HL-60 (cell line): ENCODE data around the gene LCOR.

Experiments
- DNase-seq, 2 experiments: peaks; one replicate each; pipeline ENCODE4 v3.0.0-alpha.2; 2010 to 2020; ENCODE audit warnings: low read depth in 1 of 2, low spot score in 1 of 2
- H3K27ac ChIP-seq: fragments of 250-450 bp; sonication (Bioruptor Pico); replicated peaks from 2 replicates; pipeline ENCODE4 v1.5.1; 2020; ENCODE audit warnings: mild to moderate bottlenecking, moderate library complexity
- H3K27me3 ChIP-seq: fragments of 250-450 bp; sonication (Bioruptor Pico); 2 replicates; pipeline ENCODE4 v1.5.1; 2021; ENCODE audit warnings: mild to moderate bottlenecking, moderate library complexity; ENCODE audit not compliant: insufficient read depth, poor library complexity, severe bottlenecking
- H3K4me3 ChIP-seq: replicated peaks from 2 replicates; pipeline ENCODE4 v1.5.1; 2011; ENCODE audit warnings: mild to moderate bottlenecking, control low read depth, low read length; ENCODE audit not compliant: insufficient read depth
- GABPA ChIP-seq: IDR thresholded peaks from 2 replicates; pipeline ENCODE4 v1.6.1; 2012; ENCODE audit warnings: low read depth
- POLR2AphosphoS5 ChIP-seq: IDR thresholded peaks from 2 replicates; pipeline ENCODE4 v1.6.1; 2012; ENCODE audit warnings: low read depth
- REST ChIP-seq: IDR thresholded peaks from 2 replicates; pipeline ENCODE4 v1.6.1; 2012; ENCODE audit warnings: low read depth; ENCODE audit not compliant: insufficient replicate concordance
- SPI1 ChIP-seq: IDR thresholded peaks from 2 replicates; pipeline ENCODE4 v1.6.1; 2012; ENCODE audit warnings: low read depth, mild to moderate bottlenecking, borderline replicate concordance
- TF ChIP-seq, protein P1 (sequence below): IDR thresholded peaks from one replicate; pipeline ENCODE4 v1.5.1; 2011; ENCODE audit warnings: low read length, control low read depth, inconsistent platforms; ENCODE audit not compliant: insufficient read depth

The LCOR gene

GRCh38 chr10:96829029-96829773 is 2.9 kb upstream of the LCOR start:
- no peak overlapping the region for H3K27ac ChIP-seq
- no peaks in the 10 kb centered on the region for H3K27me3 ChIP-seq
- DNase-seq: no peak
- H3K4me3 ChIP-seq: no peak overlapping the region
- TF ChIP-seq GABPA: no peak
- TF ChIP-seq POLR2AphosphoS5: no peak
- TF ChIP-seq, protein P1, sequence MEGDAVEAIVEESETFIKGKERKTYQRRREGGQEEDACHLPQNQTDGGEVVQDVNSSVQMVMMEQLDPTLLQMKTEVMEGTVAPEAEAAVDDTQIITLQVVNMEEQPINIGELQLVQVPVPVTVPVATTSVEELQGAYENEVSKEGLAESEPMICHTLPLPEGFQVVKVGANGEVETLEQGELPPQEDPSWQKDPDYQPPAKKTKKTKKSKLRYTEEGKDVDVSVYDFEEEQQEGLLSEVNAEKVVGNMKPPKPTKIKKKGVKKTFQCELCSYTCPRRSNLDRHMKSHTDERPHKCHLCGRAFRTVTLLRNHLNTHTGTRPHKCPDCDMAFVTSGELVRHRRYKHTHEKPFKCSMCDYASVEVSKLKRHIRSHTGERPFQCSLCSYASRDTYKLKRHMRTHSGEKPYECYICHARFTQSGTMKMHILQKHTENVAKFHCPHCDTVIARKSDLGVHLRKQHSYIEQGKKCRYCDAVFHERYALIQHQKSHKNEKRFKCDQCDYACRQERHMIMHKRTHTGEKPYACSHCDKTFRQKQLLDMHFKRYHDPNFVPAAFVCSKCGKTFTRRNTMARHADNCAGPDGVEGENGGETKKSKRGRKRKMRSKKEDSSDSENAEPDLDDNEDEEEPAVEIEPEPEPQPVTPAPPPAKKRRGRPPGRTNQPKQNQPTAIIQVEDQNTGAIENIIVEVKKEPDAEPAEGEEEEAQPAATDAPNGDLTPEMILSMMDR: no peak
- no peak for TF ChIP-seq REST
- no peak for TF ChIP-seq SPI1

- H3K27me3 ChIP-seq: no peaks in the 10 kb centered on the region
- peak overlapping the region; percentile 72 for H3K27ac ChIP-seq
- DNase-seq: peak; percentile 50 to 80
- H3K4me3 ChIP-seq: no peak overlapping the region; the same call in 1 of the 2 replicates
- TF ChIP-seq SPI1 (no peak), GABPA (no peak), POLR2AphosphoS5 (no peak)
- TF ChIP-seq, protein P1: peak; percentile 63
Observed at GRCh38 chr10:96830511-96831199, 1.4 kb upstream of the LCOR start.

- DNase-seq: no peak
- H3K27ac ChIP-seq: peak overlapping the region; percentile 72
- TF ChIP-seq REST (no peak), SPI1 (no peak), POLR2AphosphoS5 (no peak), GABPA (no peak)
- TF ChIP-seq, protein P1: no peak
- no peaks in the 10 kb centered on the region for H3K27me3 ChIP-seq
- H3K4me3 ChIP-seq: peak overlapping the region; percentile 38
Observed at GRCh38 chr10:96831200-96831866, 765 bp upstream of the LCOR start.
